Activated CD8-positive, alpha-beta memory T cell treated with anti-CD3 and anti-CD28 coated beads, Interleukin-2, amount 50 U/mL, for 4 hours (primary cell): ENCODE data around the gene XAGE3.
"Not testable (repeated sequence)": the region's sequence is repeated elsewhere in the genome, so short reads cannot be mapped to it uniquely, and the experiment has no call there.

Experiments
- DNase-seq: peaks from one replicate; pipeline ENCODE4 v3.0.0-alpha.2; 2020

The XAGE3 gene, protein sequence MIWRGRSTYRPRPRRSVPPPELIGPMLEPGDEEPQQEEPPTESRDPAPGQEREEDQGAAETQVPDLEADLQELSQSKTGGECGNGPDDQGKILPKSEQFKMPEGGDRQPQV

DNA sequence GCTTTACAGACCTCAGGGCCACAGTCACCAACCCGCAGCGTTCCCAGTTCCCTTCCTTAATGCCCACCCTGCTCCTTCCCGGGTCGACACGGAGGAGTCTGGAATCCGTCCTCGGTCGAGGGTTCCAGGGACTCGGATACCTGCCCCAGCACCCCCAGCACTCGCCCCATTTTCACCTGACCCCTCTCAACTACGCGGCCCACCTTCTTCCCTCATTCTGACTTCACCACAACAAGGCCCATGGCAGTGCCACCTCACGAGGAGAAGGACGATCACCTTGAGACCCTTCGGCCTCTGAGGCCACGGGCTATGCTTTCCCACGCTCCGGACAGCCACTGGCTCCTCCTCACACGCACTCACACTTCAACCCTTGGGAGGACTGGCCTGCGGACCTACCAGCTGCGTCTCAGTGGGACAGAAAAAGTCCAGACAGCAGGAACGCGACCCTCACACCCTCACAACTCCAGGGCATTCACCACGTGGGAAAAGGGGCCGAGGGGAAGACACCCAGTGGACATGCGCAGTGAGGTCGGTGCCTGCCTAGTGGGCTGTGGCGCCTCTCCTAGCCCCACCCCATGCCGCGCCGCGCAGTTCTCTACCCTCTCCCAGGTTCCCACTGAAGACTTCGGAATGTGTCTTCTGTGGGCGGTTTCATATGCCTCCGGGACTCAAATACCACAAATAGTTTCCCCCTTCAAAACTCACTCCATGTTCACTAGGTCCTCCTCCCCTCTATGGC lies at the start of gene XAGE3:
TSS of gene XAGE3 (minus strand) at position 474 of the 739 bp plus-strand sequence. CDS start 950 bp downstream, outside the sequence.
- DNase-seq = no peak

DNA sequence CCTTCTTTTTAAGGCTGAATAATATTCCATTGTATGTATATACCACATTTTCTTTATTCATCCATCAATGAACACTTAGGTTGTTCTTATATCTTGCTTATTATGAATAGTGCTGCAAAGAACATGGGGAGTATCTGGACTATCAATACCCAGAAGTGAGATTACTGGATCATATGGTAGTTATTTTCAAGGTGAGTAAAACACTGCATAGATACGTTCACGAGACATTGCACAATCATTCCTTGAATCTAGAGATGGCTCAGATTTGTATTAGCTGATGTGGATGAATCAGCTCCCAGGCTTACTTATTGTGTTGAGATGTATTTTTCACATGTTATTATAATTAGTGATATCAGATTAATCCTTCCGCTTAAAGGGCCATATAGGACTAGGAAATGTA lies 46.8 kb upstream of the XAGE3 start:
- not testable (repeated sequence) for DNase-seq

GRCh38 chrX:52913681-52914080 lies 45.8 kb upstream of the XAGE3 start:
- DNase-seq = not testable (repeated sequence)

DNA sequence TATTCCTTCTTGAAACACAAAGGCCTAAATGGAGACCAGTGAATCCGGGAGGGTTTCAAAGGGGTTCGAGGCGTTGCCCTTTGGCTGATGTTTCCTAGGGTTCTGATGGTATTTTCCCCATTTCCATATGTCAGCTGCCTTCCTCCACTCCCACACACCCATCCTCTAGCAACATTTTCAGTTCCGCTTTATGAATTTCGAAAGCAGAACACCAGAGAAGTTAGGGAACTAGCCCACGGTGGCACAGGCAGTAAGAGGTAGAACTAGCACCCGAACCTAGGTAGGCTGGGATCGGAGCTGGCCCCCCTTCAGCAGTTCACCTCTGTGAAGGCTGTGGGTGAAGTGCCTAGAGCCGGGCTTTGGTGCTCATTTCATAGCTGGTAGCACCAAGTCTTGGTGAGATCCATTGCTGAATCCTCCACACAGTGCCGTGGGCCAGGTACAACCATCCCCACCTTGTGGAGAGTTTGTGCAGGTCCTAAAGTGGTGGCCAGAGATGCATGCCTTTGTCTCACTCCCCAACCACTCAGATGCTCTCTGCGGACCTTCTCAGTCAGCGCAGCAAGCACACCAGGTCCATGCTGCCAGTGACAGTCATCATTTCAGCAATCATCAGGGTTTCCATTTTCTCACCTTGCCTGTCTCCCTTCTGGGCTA lies 41.6 kb upstream of the XAGE3 start:
- not testable (repeated sequence) for DNase-seq

GRCh38 chrX:52907900-52908299 lies 40.0 kb upstream of the XAGE3 start:
- DNase-seq = not testable (repeated sequence)

GRCh38 chrX:52907137-52907536 lies 39.3 kb upstream of the XAGE3 start:
- not testable (repeated sequence) for DNase-seq

- DNase-seq = not testable (repeated sequence)
Observed at GRCh38 chrX:52906072-52906471, 38.2 kb upstream of the XAGE3 start.

- not testable (repeated sequence) for DNase-seq
Observed at GRCh38 chrX:52905531-52905930, 37.6 kb upstream of the XAGE3 start.

- DNase-seq = not testable (repeated sequence)
Observed at GRCh38 chrX:52896855-52897709, 29.2 kb upstream of the XAGE3 start, which contains the start of gene FAM156B. Gene FAM156B (plus strand): TSS chrX:52897330. CDS start chrX:52907226, 9,896 bp downstream.

- not testable (repeated sequence) for DNase-seq
Observed at GRCh38 chrX:52896438-52896837, 28.6 kb upstream of the XAGE3 start.

- not testable (repeated sequence) for DNase-seq
Observed at GRCh38 chrX:52888090-52888489, 20.2 kb upstream of the XAGE3 start.

DNA sequence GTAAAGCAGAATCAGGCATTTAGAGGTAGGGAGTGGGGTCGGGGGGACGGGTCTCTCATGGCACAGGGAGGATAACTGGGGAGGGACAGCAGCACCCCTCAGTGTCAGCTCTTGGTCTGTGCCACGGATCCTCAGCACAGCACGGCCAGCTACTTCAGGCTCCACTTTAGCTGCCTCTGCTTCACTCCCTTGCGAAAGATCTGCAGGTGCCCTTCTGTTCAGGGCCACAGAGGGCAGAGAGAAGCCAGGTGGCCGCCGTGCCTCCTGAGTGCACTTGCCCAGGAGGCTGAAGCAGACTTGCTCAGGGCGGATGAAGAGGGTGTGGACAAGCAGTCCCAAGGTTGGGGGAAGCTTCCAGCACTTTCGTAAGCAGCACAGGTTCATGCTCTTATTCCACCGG lies 19.6 kb upstream of the XAGE3 start:
- not testable (repeated sequence) for DNase-seq

DNA sequence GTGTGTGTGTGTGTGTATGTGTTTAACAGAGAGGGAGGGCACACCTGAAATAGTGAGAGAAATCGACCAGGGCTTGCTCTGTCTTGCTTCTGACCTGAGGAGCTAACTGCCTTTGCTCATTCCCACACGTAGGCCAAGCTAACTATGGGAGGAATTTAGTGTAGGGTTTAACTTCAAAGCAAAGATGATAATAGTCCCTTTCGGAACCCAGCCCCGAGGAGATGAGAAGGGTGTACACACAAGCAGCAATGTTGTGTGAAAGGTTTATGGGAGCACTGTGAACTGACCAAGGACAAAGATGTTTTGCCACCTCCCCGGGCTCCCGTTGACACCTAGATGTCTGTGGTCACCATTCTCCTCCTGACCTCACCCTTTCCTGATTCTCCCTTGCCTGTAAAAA lies 8.5 kb upstream of the XAGE3 start:
- DNase-seq = not testable (repeated sequence)

DNA sequence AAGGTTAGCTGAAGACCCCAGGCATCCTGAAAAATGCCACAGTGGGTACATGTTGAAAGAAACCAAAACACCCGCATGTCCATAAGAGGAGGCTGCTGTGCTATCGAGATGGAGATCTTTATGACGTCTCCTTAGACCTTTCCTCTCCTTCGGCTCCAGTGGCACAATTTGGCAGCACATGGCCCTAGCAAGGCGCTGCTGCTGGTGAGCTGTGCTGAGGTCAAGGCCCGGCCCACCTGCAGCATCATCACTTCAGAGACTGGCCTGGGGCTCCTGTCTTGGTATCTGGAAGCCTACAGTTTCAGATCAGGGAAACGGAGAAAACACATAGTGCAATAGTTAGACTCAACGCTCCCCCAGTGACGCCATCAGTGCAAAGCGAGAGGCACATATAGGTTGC lies 7.6 kb upstream of the XAGE3 start:
- DNase-seq = not testable (repeated sequence)

DNA sequence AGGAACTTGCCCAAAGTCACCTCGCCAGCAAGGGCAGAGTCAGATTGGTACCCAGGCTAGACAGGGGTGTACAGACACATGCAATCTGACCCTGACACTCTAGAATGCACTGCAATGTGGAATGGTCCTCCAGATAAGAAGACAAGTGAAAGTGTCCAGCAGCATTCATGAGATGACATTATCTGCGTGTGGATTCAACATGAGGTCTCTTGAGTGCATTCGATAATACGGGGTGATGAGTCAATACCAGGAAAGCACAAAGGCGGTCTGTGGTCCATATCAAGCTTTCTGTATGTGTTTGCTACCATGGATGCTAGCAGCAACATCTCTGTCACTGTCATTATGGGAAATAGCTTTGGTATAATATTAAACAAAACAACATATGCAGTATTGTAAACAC lies 6.8 kb upstream of the XAGE3 start:
- DNase-seq = no peak

DNA sequence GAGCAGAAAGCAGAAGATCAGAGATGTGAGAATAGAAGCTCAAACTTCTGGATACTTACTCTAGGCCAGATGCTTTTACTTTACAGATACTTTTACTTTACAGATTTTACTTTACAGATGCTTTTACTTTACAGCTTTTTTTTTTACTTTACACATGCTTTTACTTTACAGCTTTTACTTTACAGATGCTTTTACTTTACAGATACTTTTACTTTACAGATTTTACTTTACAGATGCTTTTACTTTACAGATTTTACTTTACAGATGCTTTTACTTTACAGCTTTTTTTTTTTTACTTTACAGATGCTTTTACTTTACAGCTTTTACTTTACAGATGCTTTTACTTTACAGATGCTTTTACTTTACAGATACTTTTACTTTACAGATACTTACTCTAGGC lies 5.9 kb upstream of the XAGE3 start:
- not testable (repeated sequence) for DNase-seq

- DNase-seq = no peak
Observed at GRCh38 chrX:52870046-52870445, 2.2 kb upstream of the XAGE3 start.

- no peak for DNase-seq
Observed at GRCh38 chrX:52865343-52865998, 2.4 kb downstream of the XAGE3 start.

GRCh38 chrX:52856991-52857525 lies 10.8 kb downstream of the XAGE3 start:
- DNase-seq = not testable (repeated sequence)

DNA sequence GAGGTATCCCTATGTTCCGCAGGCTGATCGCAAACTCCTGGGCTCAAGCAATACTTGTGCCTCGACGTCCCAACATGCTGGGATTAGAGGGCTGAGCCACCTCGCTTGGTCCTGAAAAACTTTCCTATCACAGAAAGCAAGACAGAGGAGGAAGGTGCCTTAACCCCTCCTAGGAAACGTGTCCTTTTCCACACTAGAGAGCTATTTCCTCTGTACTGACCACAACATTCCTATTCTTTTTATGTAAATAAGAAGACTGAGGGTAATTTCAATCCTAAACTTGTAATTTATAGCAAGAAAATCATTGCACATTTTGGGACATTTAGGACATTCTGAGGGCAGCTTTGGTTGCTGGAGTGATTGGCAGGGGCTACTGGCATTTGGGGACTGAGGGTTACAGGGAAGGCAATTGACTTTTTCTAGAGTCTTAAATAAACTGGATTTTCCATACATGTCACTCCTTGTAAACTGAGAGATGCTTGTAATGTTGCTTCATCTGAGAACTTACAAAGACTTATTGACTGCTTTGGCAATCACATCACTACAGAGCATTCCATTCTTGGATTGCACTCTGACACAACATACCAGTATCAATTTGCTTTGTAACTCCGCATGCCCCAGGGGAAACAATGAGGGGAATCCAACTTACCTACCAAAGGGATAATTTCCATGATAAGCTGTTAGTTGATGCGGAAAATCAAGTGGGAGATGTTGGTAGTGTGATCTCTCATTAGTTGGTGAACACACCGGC lies 15.6 kb downstream of the XAGE3 start:
- DNase-seq = no peak

- not testable (repeated sequence) for DNase-seq
Observed at GRCh38 chrX:52843619-52844018, 24.3 kb downstream of the XAGE3 start.
